ENCODE results near the gene EDARADD. TPM values are rescaled to one million over a fixed set of nuclear protein-coding genes. Genes with fewer than 3 reads are reported as not detected.
A peak's percentile ranks its signal among the peaks of the same experiment; 100 is the strongest.

EDARADD gene
- total and polyA plus RNA-seq, 2 of the 8 experiments (the other 6 are each of a cell fraction or from before 2014, with no cell fraction given), result 3.4 to 6.1 TPM

DNA sequence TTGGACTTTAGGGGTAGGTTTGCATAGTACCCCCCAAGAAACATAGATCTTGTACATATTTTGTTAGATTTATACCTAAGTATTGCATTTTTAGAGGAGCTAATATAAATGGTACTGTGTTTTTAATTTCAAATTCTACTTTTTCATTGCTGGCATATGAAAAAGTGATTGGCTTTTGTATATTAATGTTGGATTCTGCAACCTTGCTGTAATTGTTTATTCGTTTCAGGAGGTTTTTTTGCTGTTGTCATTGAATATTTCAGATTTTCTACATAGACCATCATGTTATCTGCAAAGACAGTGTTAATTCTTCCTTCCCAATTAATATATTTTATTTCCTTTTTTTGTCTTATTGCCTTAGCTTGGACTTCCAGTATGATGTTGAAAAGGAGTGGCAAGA is 23.0 kb upstream of the EDARADD start:
- no peak overlapping the region for H2BK15ac ChIP-seq (ENCODE audit: low read length)
- no peak overlapping the region for H3K4ac ChIP-seq (replicated peaks; ENCODE audit: insufficient read length, low read depth, low read length)
- no peak overlapping the region for H3K18ac ChIP-seq (ENCODE audit: extremely low read depth, low read length)
- no peaks in the 10 kb centered on the region for H3K27me3 ChIP-seq (replicated peaks in 1 of 4; ENCODE audit: control insufficient read depth in 3 of 4, extremely low read depth in 1 of 4, insufficient read depth in 3 of 4, low read length in 3 of 4)
- H3K9me3 ChIP-seq (ENCODE audit: insufficient read depth in 2 of 2, low read depth in 1 of 2, low read length in 1 of 2), result no peaks in the 10 kb centered on the region
- H2AK5ac ChIP-seq (ENCODE audit: low read depth, low read length), result no peak overlapping the region
- FAIRE-seq (no peak), DNase-seq (ENCODE audit: low read depth in 1 of 2, low spot score in 2 of 2) (no peak)
- no peaks in the 10 kb centered on the region for H4K20me1 ChIP-seq (replicated peaks in 1 of 2; ENCODE audit: control insufficient read depth in 1 of 2, insufficient read depth in 2 of 2, low read length in 2 of 2)
- ChIA-PET CTCF (ENCODE audit: partially characterized antibody) (interaction anchor here (1.1 kb wide), 1 partner anchor 81 kb away, joined by 6 read pairs; no protein-coding TSS in a partner anchor), POLR2A (ENCODE audit: partially characterized antibody) (no interaction called here)
- no peak overlapping the region for H2BK12ac ChIP-seq (ENCODE audit: low read depth, low read length)
- H4K5ac ChIP-seq (ENCODE audit: insufficient read length, low read depth, low read length), result no peak overlapping the region
- no peak overlapping the region for H3K14ac ChIP-seq (ENCODE audit: insufficient read length)
- no peak overlapping the region for H3K56ac ChIP-seq (replicated peaks; ENCODE audit: insufficient read length, low read depth, low read length)
- H3K27ac ChIP-seq (ENCODE audit: low read depth, low read length), result no peak overlapping the region
- WGBS, 2 experiments (ENCODE audit: extremely low coverage in 1 of 2, insufficient coverage in 1 of 2, insufficient read length in 1 of 2, insufficient replicate concordance in 2 of 2, low coverage in 1 of 2, low lambda C conversion rate in 2 of 2, missing lambda C conversion rate in 1 of 2), result 93% methylated on average over 1 of the region's 1 CpG; no CpG with 5 or more reads in 1 of the 2 experiments
- no peaks in the 10 kb centered on the region for H3K4me1 ChIP-seq (replicated peaks in 1 of 4; ENCODE audit: control insufficient read depth in 3 of 4, insufficient read depth in 4 of 4, low read length in 3 of 4)
- H2AFZ ChIP-seq (ENCODE audit: low read length), result 0 out of 2 replicates have a peak overlapping the region, but pooled peaks have one; percentile 20
- no peak overlapping the region for H3K4me2 ChIP-seq (ENCODE audit: insufficient read depth in 1 of 2, low read depth in 2 of 2, low read length in 2 of 2)
- no peak overlapping the region for H3K4me3 ChIP-seq (ENCODE audit: extremely low read depth in 1 of 4, insufficient read depth in 2 of 4, low read depth in 3 of 4, low read length in 4 of 4)
- no peak overlapping the region for H4K91ac ChIP-seq (replicated peaks; ENCODE audit: insufficient read length, low read length)
- no peaks in the 10 kb centered on the region for H3K36me3 ChIP-seq (ENCODE audit: control insufficient read depth in 2 of 4, insufficient read depth in 4 of 4, low read length in 3 of 4)
- no peaks in the 10 kb centered on the region for H3K23me2 ChIP-seq (ENCODE audit: low read depth, low read length)
- no peaks in the 10 kb centered on the region for H3K79me2 ChIP-seq (ENCODE audit: control insufficient read depth in 1 of 2, insufficient read depth in 2 of 2, low read length in 2 of 2)
- H2BK5ac ChIP-seq (ENCODE audit: low read depth, low read length), result no peak overlapping the region
- no peak overlapping the region for H3K23ac ChIP-seq (ENCODE audit: insufficient read length)
- no peak overlapping the region for H2BK120ac ChIP-seq (replicated peaks; ENCODE audit: low read depth, low read length)
- no peak overlapping the region for H3K9ac ChIP-seq (replicated peaks in 1 of 4; ENCODE audit: extremely low read depth in 1 of 4, low read depth in 3 of 4, low read length in 3 of 4)
- H3K79me1 ChIP-seq (ENCODE audit: low read depth, low read length), result no peaks in the 10 kb centered on the region
- no peak overlapping the region for H4K8ac ChIP-seq (ENCODE audit: extremely low read depth, insufficient read depth, low read length)
- H2BK20ac ChIP-seq (ENCODE audit: low read length), result no peak overlapping the region
- TF ChIP-seq POLR2A (IDR thresholded peaks at IDR 0.05; ENCODE audit: control extremely low read depth in 1 of 2, low read depth in 2 of 2, low read length in 2 of 2) (no peak), SRF (IDR thresholded peaks at IDR 0.05; ENCODE audit: low read depth, low read length) (no peak), RNF2 (IDR thresholded peaks at IDR 0.05; ENCODE audit: borderline replicate concordance, low read depth, low read length, missing control alignments, poor library complexity, severe bottlenecking) (no peak), BACH1 (IDR thresholded peaks at IDR 0.05; ENCODE audit: low read length) (no peak), FOSL1 (IDR thresholded peaks at IDR 0.05; ENCODE audit: insufficient read depth, low read depth, low read length) (no peak), SIX5 (IDR thresholded peaks at IDR 0.05; ENCODE audit: low read depth, low read length) (no peak), EZH2 (IDR thresholded peaks at IDR 0.05; ENCODE audit: low read depth, low read length, severe bottlenecking) (no peak), TEAD4 (IDR thresholded peaks at IDR 0.05; ENCODE audit: low read depth, low read length) (no peak), KDM4A (IDR thresholded peaks at IDR 0.05; ENCODE audit: low read depth, low read length, severe bottlenecking) (no peak)
- TF ChIP-seq, protein P1, sequence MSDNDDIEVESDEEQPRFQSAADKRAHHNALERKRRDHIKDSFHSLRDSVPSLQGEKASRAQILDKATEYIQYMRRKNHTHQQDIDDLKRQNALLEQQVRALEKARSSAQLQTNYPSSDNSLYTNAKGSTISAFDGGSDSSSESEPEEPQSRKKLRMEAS (IDR thresholded peaks at IDR 0.05), result no peak
- TF ChIP-seq, protein P2, sequence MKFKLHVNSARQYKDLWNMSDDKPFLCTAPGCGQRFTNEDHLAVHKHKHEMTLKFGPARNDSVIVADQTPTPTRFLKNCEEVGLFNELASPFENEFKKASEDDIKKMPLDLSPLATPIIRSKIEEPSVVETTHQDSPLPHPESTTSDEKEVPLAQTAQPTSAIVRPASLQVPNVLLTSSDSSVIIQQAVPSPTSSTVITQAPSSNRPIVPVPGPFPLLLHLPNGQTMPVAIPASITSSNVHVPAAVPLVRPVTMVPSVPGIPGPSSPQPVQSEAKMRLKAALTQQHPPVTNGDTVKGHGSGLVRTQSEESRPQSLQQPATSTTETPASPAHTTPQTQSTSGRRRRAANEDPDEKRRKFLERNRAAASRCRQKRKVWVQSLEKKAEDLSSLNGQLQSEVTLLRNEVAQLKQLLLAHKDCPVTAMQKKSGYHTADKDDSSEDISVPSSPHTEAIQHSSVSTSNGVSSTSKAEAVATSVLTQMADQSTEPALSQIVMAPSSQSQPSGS (IDR thresholded peaks at IDR 0.05; ENCODE audit: low read length), result no peak
- TF ChIP-seq, protein P3, sequence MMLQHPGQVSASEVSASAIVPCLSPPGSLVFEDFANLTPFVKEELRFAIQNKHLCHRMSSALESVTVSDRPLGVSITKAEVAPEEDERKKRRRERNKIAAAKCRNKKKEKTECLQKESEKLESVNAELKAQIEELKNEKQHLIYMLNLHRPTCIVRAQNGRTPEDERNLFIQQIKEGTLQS (IDR thresholded peaks at IDR 0.05; ENCODE audit: insufficient read depth, low read depth, low read length), result no peak
